ELR (cell line): ENCODE data around the gene DVL2.
"Not testable (repeated sequence)": the region's sequence is repeated elsewhere in the genome, so short reads cannot be mapped to it uniquely, and the experiment has no call there.

Experiments used
- DNase-seq: peaks from one replicate; pipeline ENCODE4 v3.0.0-alpha.2; 2015; ENCODE audit warnings: low read depth

The DVL2 gene

DNA sequence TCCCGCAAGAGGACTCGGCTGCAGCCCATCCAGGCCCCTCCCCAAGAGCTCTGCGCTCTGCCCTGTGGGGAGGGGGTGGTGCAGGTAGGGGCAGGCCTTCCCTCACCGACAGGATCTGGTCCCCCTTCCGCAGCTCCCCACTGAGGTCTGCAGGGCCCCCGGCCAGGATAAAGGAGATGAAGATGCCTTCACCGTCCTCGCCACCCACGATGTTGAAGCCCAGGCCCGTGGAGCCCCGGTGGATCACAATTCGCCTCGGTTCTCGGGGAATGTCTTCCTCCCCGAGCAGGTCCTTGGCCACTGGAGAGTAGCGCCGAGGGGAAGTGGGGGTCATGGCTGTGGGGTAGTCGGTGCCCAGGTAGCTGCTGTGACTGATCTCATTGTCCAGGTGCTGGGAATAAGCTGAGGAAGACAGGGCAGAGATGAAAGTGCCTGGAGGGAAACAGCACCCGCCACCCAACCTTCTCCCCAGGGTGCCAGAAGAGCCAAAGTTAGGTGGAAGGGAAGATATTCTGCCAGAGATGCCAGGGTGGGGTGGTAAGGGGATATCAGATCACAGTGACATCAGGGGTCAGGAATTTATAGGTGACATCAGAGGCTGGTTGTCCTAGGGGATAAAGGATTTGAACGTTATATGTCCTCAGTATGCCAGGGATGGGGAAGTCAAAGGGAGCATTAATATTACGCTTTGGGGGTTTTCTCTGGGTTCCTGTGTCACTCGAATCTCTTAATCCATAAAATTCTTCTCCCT, 37.5 kb downstream of the DVL2 start:
- no peak for DNase-seq

DNA sequence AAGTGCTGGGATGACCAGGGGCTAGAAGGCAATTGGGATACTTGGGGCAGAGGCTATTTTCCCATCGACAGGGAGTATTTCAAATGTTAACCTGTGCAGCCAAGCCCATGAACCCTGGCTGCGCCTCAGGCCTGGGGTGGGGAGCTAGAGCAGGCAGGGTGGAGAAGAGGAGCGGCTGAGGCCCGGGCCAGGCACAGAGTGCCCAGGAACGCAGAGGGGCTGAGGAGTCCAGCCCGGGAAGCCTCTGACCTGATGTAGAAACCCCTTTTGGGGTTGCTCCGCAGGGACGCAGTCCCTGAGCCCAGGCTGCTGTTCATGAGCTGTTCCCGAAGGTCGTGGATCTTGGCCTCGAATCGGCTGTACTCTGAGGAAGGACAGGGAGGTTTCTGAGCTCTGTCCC, 38.3 kb downstream of the DVL2 start:
- DNase-seq = no peak

- DNase-seq = no peak
Measured at GRCh38 chr17:7192271-7192937, 41.9 kb downstream of the DVL2 start.

DNA sequence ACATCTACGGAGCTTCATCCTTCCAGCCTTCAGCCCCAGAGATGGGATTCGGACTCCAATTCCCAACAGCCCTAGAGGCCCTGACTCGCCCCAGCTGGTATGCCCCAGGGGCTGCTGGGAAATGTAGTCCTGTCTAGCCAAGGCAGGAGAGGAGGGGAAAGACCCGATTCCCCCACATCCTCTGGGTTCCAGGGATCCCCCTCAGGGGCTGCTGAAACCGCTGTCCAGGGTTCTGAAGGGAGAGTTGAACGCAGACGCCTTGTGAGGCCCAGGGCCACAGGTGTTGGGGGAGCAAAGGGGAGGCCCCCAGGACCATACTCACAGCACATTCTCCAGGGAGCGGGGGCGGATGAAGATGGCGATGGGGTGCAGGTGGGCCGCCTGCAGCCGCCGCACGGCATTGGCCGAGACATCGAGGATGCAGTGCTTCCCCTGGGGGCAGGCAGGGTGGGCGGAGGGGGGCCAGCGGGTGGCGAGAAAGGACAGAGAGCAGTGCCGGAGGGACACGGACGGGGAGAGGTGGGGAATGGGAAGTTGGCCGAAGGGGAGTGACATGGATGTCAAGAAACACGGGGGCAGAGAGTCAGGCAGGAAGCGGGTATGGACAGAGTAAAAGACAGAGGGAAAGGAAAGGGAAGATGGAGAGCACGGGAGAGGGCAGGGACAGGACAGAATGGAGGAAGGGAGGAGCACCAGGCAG, 42.6 kb downstream of the DVL2 start:
- peak; percentile 60 for DNase-seq

- DNase-seq = no peak
Measured at GRCh38 chr17:7191069-7191468, 43.2 kb downstream of the DVL2 start.

DNA sequence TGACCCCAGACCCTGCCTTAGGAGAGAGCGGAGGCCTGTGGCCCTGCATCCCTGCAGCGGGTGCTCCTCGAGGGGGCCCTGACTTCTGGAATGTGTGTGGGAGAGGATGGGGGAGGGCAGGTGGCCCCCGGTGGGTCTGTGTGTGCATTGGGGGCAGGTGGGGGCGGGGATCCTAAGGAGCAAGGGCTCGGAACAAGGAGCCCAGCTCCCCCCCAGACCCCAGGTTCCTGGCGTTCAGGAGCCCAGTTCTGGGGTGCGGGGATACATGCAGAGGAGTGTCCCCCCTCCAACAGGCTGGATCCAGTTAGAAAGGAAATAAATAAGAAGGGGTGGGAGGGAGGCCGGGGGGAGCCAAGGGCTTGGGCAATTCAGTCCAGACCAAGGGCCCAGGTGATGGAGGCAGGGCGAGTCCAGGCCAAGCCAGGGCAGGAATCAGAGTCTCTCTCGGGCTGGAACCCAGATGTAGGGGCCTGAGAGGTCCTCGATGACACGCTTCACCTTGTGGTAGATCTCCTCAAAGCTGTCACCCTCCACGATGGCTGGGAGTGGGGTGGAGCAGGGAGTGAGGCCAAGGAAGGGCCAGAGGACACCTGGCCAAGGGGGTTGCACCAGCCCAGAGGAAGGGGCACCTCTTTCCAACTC, 43.9 kb downstream of the DVL2 start:
- DNase-seq = no peak

GRCh38 chr17:7186241-7186640, 48.1 kb downstream of the DVL2 start:
- DNase-seq = peak; percentile 28

- DNase-seq = no peak
Measured at GRCh38 chr17:7184647-7185046, 49.7 kb downstream of the DVL2 start.

DNA sequence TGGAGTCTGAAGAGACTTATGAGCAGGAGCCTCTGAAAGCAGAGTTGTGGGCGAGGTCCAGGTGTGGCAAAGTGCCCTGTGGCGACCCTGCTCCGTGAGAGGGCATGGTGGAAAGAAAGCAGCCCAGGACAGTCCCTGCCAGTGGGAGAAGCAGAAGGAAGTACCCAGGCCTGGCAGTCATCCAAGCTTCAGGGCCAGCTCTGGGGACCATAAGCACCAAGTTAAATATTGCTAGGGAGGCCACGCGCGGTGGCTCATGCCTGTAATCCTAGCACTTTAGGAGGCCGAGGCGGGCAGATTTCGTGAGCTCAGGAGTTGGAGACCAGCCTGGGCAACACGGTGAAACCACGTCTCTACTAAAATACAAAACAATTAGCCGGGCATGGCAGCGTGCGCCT, 50.2 kb downstream of the DVL2 start:
- no peak for DNase-seq

DNA sequence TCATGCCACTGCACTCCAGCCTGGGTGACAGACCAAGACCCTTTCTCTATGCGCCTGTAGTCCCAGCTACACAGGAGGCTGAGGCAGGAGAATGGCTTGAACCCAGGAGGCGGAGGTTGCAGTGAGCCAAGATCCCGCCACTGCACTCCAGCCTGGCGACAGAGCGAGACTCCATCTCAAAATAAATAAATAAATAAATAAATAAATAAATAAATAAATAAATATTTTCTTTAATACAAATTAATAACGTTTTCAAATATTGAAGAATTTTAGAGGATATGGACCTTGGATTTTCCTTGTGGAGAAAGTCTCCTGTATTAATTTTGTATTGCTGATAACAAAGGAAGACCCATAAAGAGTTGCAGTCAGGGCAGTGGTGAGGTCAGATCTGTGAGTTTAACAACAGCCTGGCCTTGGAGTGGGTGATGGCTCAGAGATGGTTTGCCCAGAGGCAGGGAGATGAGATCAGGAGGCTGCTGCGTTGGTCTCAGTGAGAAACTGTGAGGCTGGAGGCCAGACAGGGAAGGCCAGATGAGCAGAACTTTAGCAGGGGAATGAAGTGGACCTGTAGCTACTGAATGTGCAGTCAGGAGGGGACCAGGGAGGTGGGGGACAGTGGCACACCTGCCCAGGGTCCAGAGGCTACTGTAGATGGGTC, 50.8 kb downstream of the DVL2 start:
- DNase-seq = peak; percentile 17

GRCh38 chr17:7182101-7182500, 52.2 kb downstream of the DVL2 start:
- not testable (repeated sequence) for DNase-seq

GRCh38 chr17:7179317-7180254, 54.7 kb downstream of the DVL2 start, which contains the start of gene ASGR1:
Gene ASGR1 (minus strand): TSS chr17:7179370. CDS start chr17:7178563, 807 bp downstream.
- no peak for DNase-seq

DNA sequence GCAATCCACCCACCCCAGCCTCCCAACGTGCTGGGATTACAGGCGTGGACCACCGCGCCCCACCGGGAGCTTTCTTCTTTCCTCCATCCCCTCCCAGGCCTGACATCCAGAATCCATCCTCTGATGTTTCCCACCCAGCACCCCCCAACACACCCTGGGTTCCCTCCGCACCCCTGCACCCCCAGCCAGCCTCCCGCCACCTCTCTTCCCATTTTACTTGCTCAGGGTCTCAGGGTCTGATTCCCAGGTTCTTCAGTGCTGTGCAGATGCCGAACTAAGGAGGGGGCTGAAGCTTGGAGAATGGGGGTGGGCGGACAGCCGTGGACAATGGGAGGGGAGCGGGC, 55.4 kb downstream of the DVL2 start:
- no peak for DNase-seq

GRCh38 chr17:7177954-7178477, 56.3 kb downstream of the DVL2 start:
- DNase-seq = peak; percentile 56

DNA sequence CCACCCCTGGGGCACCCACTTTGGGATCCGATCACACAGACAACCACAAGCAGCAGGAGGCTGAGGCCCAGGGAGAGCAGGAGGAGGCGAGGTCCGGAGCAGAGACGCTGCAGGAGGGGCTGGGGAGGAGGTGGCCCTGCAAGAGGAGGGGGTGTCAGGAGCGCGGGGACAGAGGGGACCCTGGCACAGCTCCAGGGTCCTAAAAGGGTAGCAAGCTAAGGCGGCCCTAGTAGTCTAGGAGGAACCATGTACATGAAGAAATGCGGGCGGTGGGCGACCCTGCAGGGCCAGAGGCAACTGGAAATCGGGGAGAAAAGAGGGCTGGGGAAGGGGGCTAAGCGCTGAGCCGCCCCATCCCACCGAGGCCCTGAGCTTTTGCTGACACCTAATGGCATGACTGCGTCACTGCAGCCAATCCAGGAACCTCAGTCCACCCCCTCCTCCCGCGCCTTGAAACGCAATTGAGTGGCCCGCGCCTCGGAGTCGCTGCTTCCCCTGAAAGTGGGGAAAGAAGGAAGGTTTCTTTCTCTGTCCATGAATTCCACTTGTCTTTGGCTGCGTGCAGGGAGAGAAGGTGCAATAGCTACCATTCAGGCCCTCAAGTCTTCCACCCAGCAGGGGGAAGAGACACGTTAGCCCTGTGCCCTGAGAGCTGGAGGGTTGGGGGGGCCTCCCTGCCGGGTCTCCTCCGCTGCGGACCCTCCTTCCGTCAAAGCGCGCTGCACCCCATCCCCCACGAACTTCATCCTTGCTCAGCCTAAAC, 56.9 kb downstream of the DVL2 start:
- DNase-seq = peak; percentile 80

DNA sequence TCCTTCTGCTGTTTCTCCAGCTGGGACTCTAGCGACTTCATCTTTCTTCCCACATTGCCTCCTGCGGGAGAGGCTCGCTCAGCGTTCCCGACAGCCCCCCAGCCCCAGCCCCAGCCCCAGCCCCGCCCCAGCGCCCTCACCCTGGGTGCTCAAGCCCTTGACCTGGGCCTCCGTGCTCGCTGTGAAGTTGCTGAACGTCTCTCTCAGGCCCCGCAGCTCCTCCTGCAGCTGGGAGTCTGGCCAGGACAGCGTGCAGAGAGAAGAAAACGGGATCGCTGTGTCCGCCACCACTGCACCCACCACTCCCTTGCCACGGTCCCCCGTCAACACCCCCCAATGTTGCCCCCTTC, 57.5 kb downstream of the DVL2 start:
- DNase-seq = no peak

- no peak for DNase-seq
Measured at GRCh38 chr17:7176107-7176840, 58.0 kb downstream of the DVL2 start.
